ENCODE results near the gene GALT. TPM values are rescaled to one million over a fixed set of nuclear protein-coding genes. Genes with fewer than 3 reads are reported as not detected.

GALT gene
- total and polyA plus RNA-seq, 2 donors (not counting 1 experiment from before 2014, with no cell fraction given), result 20.1 to 29.1 TPM

- Histone ChIP-seq H3K36me3 (ENCODE audit: control insufficient read depth, insufficient read depth, low read length) (no peaks in the 10 kb centered on the region), H3K9ac (ENCODE audit: insufficient read depth, low read length) (no peak overlapping the region), H3K4me2 (ENCODE audit: extremely low read depth, insufficient read depth, low read length) (no peak overlapping the region), H3K27ac (ENCODE audit: insufficient read depth, low read length) (no peak overlapping the region), H4K20me1 (ENCODE audit: control insufficient read depth, extremely low read depth, insufficient read depth, low read length) (no peaks in the 10 kb centered on the region), H3K27me3 (ENCODE audit: control insufficient read depth, insufficient read depth, low read length) (no peaks in the 10 kb centered on the region), H3K79me2 (ENCODE audit: control insufficient read depth, insufficient read depth, low read length) (no peaks in the 10 kb centered on the region), H2AFZ (ENCODE audit: low read length) (no peak overlapping the region), H3K4me1 (ENCODE audit: control insufficient read depth, extremely low read depth, insufficient read depth, low read length) (peaks cover 9% of the 10 kb centered on the region), H3K9me3 (ENCODE audit: control insufficient read depth, insufficient read depth, low read depth, low read length) (no peaks in the 10 kb centered on the region), H3K4me3 (replicated peaks in 1 of 4; ENCODE audit: control extremely low read depth in 1 of 4, insufficient read depth in 1 of 4, low read depth in 3 of 4, low read length in 4 of 4) (no peak overlapping the region)
- TF ChIP-seq, protein P1, sequence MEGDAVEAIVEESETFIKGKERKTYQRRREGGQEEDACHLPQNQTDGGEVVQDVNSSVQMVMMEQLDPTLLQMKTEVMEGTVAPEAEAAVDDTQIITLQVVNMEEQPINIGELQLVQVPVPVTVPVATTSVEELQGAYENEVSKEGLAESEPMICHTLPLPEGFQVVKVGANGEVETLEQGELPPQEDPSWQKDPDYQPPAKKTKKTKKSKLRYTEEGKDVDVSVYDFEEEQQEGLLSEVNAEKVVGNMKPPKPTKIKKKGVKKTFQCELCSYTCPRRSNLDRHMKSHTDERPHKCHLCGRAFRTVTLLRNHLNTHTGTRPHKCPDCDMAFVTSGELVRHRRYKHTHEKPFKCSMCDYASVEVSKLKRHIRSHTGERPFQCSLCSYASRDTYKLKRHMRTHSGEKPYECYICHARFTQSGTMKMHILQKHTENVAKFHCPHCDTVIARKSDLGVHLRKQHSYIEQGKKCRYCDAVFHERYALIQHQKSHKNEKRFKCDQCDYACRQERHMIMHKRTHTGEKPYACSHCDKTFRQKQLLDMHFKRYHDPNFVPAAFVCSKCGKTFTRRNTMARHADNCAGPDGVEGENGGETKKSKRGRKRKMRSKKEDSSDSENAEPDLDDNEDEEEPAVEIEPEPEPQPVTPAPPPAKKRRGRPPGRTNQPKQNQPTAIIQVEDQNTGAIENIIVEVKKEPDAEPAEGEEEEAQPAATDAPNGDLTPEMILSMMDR (conservative IDR thresholded peaks at IDR 0.05 in 1 of 2, IDR thresholded peaks at IDR 0.05 in 1 of 2; ENCODE audit: low read depth in 1 of 2, low read length in 2 of 2), result no peak
- no peak for TF ChIP-seq EZH2 (IDR thresholded peaks at IDR 0.05; ENCODE audit: low read length, missing control alignments)
- no peak for DNase-seq (ENCODE audit: low read depth in 2 of 2)
Measured at GRCh38 chr9:34658461-34658860, 12.0 kb downstream of the GALT start.

GRCh38 chr9:34659592-34660253 is 13.2 kb downstream of the GALT start:
- TF ChIP-seq, protein P1 (conservative IDR thresholded peaks at IDR 0.05 in 1 of 2, IDR thresholded peaks at IDR 0.05 in 1 of 2; ENCODE audit: low read depth in 1 of 2, low read length in 2 of 2), result no peak
- TF ChIP-seq EZH2 (IDR thresholded peaks at IDR 0.05; ENCODE audit: low read length, missing control alignments), result no peak
- Histone ChIP-seq H4K20me1 (ENCODE audit: control insufficient read depth, extremely low read depth, insufficient read depth, low read length) (no peaks in the 10 kb centered on the region), H3K9me3 (ENCODE audit: control insufficient read depth, insufficient read depth, low read depth, low read length) (no peaks in the 10 kb centered on the region), H2AFZ (ENCODE audit: low read length) (no peak overlapping the region), H3K4me3 (replicated peaks in 1 of 4; ENCODE audit: control extremely low read depth in 1 of 4, insufficient read depth in 1 of 4, low read depth in 3 of 4, low read length in 4 of 4) (no peak overlapping the region), H3K79me2 (ENCODE audit: control insufficient read depth, insufficient read depth, low read length) (no peaks in the 10 kb centered on the region), H3K9ac (ENCODE audit: insufficient read depth, low read length) (no peak overlapping the region), H3K36me3 (ENCODE audit: control insufficient read depth, insufficient read depth, low read length) (no peaks in the 10 kb centered on the region), H3K4me1 (ENCODE audit: control insufficient read depth, extremely low read depth, insufficient read depth, low read length) (peaks cover 4% of the 10 kb centered on the region), H3K4me2 (ENCODE audit: extremely low read depth, insufficient read depth, low read length) (no peak overlapping the region), H3K27me3 (ENCODE audit: control insufficient read depth, insufficient read depth, low read length) (no peaks in the 10 kb centered on the region), H3K27ac (ENCODE audit: insufficient read depth, low read length) (no peak overlapping the region)
- DNase-seq (ENCODE audit: low read depth in 2 of 2), result no peak

- H2AFZ ChIP-seq (ENCODE audit: low read length), result no peak within 1 kb of the TSS
- H3K27ac ChIP-seq (ENCODE audit: insufficient read depth, low read length), result no peak within 1 kb of the TSS
- H3K4me3 ChIP-seq (replicated peaks in 1 of 4; ENCODE audit: control extremely low read depth in 1 of 4, insufficient read depth in 1 of 4, low read depth in 3 of 4, low read length in 4 of 4), result no peak within 1 kb of the TSS
- H3K27me3 ChIP-seq (ENCODE audit: control insufficient read depth, insufficient read depth, low read length), result no peaks in the 10 kb centered on the region
- H3K36me3 ChIP-seq (ENCODE audit: control insufficient read depth, insufficient read depth, low read length), result peaks cover 1% of the 10 kb centered on the region
- H3K79me2 ChIP-seq (ENCODE audit: control insufficient read depth, insufficient read depth, low read length), result peaks cover 13% of the 10 kb centered on the region
- TF ChIP-seq, protein P1 (conservative IDR thresholded peaks at IDR 0.05 in 1 of 2, IDR thresholded peaks at IDR 0.05 in 1 of 2; ENCODE audit: low read depth in 1 of 2, low read length in 2 of 2), result no peak
- no peak for TF ChIP-seq EZH2 (IDR thresholded peaks at IDR 0.05; ENCODE audit: low read length, missing control alignments)
- peaks cover 9% of the 10 kb centered on the region for H3K4me1 ChIP-seq (ENCODE audit: control insufficient read depth, extremely low read depth, insufficient read depth, low read length)
- H4K20me1 ChIP-seq (ENCODE audit: control insufficient read depth, extremely low read depth, insufficient read depth, low read length), result no peaks in the 10 kb centered on the region
- H3K9me3 ChIP-seq (ENCODE audit: control insufficient read depth, insufficient read depth, low read depth, low read length), result no peaks in the 10 kb centered on the region
- no peak within 1 kb of the TSS for H3K9ac ChIP-seq (ENCODE audit: insufficient read depth, low read length)
- no peak for DNase-seq (ENCODE audit: low read depth in 2 of 2)
- H3K4me2 ChIP-seq (ENCODE audit: extremely low read depth, insufficient read depth, low read length), result no peak within 1 kb of the TSS
Measured at GRCh38 chr9:34662526-34663302, 16.2 kb downstream of the GALT start, which contains the start of gene CCL27. Gene CCL27, minus strand, starts transcription at chr9:34662657. Its CDS starts 24 bp downstream, at chr9:34662633.
